NB4 (cell line): ENCODE data around the gene PRR33.

Experiments used
- DNase-seq: peaks from one replicate; pipeline ENCODE4 v3.0.0; 2010; ENCODE audit warnings: low read depth
- H3K4me3 ChIP-seq: one replicate; pipeline ENCODE4 v1.5.1; 2011; ENCODE audit warnings: mild to moderate bottlenecking, low read depth, low read length, moderate library complexity
- MAX ChIP-seq: IDR thresholded peaks from 2 replicates; pipeline ENCODE4 v1.6.1; 2011; ENCODE audit warnings: low read depth, low read length
- MYC ChIP-seq: IDR thresholded peaks from 2 replicates; pipeline ENCODE4 v1.6.1; 2011; ENCODE audit warnings: low read depth, low read length
- POLR2A ChIP-seq: IDR thresholded peaks from 2 replicates; pipeline ENCODE4 v1.6.1; 2011; ENCODE audit warnings: mild to moderate bottlenecking; ENCODE audit not compliant: insufficient read length; ENCODE audit errors: extremely low read depth
- TF ChIP-seq, protein P1 (sequence below): IDR thresholded peaks from one replicate; pipeline ENCODE4 v1.5.1; 2012; ENCODE audit warnings: low read depth, low read length

The PRR33 gene

DNA sequence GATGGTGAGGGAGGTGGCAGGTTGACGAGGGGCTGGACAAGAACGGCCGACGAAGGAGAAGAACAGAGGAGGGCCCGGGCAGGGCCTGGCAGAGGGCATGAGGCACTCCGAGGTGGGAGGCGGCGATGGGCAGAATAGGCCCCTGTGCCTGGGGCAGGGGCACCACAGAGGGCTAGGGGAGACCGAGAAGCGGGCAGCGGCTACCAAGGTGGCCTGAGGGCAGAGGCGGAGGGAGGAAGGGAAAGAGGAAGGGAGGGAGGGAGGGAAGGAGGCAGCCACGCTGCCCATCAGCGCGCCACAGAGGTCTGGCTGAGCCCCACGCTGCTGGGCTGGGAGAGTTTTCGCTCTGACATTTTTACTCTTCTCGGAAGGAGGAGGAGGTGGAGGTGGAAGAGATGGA is 27.5 kb downstream of the PRR33 start:
- TF ChIP-seq MYC, result no peak
- TF ChIP-seq, protein P1, sequence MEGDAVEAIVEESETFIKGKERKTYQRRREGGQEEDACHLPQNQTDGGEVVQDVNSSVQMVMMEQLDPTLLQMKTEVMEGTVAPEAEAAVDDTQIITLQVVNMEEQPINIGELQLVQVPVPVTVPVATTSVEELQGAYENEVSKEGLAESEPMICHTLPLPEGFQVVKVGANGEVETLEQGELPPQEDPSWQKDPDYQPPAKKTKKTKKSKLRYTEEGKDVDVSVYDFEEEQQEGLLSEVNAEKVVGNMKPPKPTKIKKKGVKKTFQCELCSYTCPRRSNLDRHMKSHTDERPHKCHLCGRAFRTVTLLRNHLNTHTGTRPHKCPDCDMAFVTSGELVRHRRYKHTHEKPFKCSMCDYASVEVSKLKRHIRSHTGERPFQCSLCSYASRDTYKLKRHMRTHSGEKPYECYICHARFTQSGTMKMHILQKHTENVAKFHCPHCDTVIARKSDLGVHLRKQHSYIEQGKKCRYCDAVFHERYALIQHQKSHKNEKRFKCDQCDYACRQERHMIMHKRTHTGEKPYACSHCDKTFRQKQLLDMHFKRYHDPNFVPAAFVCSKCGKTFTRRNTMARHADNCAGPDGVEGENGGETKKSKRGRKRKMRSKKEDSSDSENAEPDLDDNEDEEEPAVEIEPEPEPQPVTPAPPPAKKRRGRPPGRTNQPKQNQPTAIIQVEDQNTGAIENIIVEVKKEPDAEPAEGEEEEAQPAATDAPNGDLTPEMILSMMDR, result no peak
- no peak for TF ChIP-seq MAX
- TF ChIP-seq POLR2A, result no peak
- no peak for DNase-seq
- no peak overlapping the region for H3K4me3 ChIP-seq

GRCh38 chr11:1863352-1864216 is 28.1 kb downstream of the PRR33 start:
- no peak overlapping the region for H3K4me3 ChIP-seq
- peak; percentile 68 for DNase-seq
- peak; percentile 56; the same call in 1 of the 2 replicates for TF ChIP-seq MAX
- peak; percentile 47; the same call in 1 of the 2 replicates for TF ChIP-seq MYC
- no peak for TF ChIP-seq POLR2A

DNA sequence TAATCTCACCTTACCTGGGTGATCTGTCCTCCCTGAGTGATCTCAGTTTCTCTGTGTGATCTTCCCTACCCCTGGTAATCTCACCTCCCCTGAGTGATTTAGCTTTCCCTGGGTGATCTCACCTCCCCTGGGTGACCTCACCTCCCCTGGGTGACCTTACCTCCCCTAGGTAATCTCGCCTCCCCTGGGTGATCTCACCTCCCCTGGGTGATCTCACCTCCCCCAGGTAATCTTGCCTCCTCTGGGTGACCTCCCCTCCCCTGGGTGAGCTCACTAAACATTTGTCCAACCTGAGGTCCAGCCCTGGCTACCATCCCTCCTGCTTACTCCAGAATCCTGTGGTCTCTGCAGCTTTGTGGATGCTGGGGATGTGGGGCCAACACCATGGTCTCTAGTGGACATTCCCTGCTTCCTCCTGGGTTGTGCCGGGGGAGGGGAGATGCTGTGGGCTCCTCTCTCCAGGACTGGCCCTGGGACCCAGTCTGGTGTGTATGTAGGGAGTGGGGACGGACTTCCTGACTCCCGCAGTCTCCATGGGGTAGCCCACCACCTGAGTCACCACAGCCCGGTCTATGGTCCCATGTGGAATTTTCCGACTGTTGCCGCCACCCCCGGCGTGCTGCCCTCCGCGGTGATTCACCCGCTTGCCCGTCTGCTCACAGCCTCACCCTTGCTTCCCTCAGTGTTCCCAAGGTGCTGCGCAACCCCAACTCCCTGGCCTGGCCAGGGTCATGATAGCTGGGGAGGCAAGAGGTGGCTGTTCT is 28.9 kb downstream of the PRR33 start:
- DNase-seq, result no peak
- TF ChIP-seq, protein P1, result no peak
- no peak for TF ChIP-seq MYC
- no peak for TF ChIP-seq POLR2A
- TF ChIP-seq MAX, result no peak
- H3K4me3 ChIP-seq, result no peak overlapping the region

GRCh38 chr11:1861435-1862411 is 30.0 kb downstream of the PRR33 start:
- DNase-seq, result no peak
- H3K4me3 ChIP-seq, result no peak overlapping the region
- TF ChIP-seq MYC, result no peak
- no peak for TF ChIP-seq MAX
- TF ChIP-seq, protein P1, result no peak
- TF ChIP-seq POLR2A, result no peak

GRCh38 chr11:1860108-1860507 is 31.6 kb downstream of the PRR33 start:
- H3K4me3 ChIP-seq, result no peak overlapping the region
- no peak for DNase-seq
- TF ChIP-seq POLR2A (no peak), MYC (no peak), MAX (no peak)
- TF ChIP-seq, protein P1, result no peak
